NCI-H1417 treated with DMSO at 0.1 percent for 48 hours (cell line): ENCODE measurements around the gene KRT75.
"Not testable (repeated sequence)": the region's sequence is repeated elsewhere in the genome, so short reads cannot be mapped to it uniquely, and the experiment has no call there.

ENCODE experiments used
- DNase-seq: peaks from one replicate; lab custom pipeline; 2025; lab: John Stamatoyannopoulos, UW

The KRT75 gene

GRCh38 chr12:52434081-52434733, at the start of gene KRT75:
KRT75 (minus strand) TSS chr12:52434371; CDS start chr12:52434304, 67 bp downstream.
- DNase-seq: no peak

- DNase-seq: no peak
Measured at GRCh38 chr12:52480073-52480472, 45.9 kb upstream of the KRT75 start.

- no peak for DNase-seq
Measured at GRCh38 chr12:52477651-52478050, 43.5 kb upstream of the KRT75 start.

GRCh38 chr12:52474212-52474611, 40.0 kb upstream of the KRT75 start:
- no peak for DNase-seq

GRCh38 chr12:52473768-52474167, 39.6 kb upstream of the KRT75 start, which contains the start of gene KRT6C:
KRT6C (minus strand) TSS chr12:52473805; CDS start chr12:52473737, 68 bp downstream.
- no peak for DNase-seq

GRCh38 chr12:52469853-52470252, 35.7 kb upstream of the KRT75 start:
- no peak for DNase-seq

GRCh38 chr12:52464897-52465296, 30.7 kb upstream of the KRT75 start:
- DNase-seq: no peak

GRCh38 chr12:52461693-52462092, 27.5 kb upstream of the KRT75 start:
- no peak for DNase-seq

GRCh38 chr12:52458861-52459260, 24.7 kb upstream of the KRT75 start:
- no peak for DNase-seq

GRCh38 chr12:52455821-52456220, 21.6 kb upstream of the KRT75 start:
- DNase-seq: no peak

GRCh38 chr12:52454411-52455201, 20.4 kb upstream of the KRT75 start:
- no peak for DNase-seq

GRCh38 chr12:52452101-52452500, 17.9 kb upstream of the KRT75 start, which contains the start of gene KRT6B:
KRT6B (minus strand) TSS chr12:52452146; CDS start chr12:52452078, 68 bp downstream.
- DNase-seq: no peak

- no peak for DNase-seq
Measured at GRCh38 chr12:52448228-52448627, 14.1 kb upstream of the KRT75 start.

GRCh38 chr12:52447196-52447595, 13.0 kb upstream of the KRT75 start:
- not testable (repeated sequence) for DNase-seq

- DNase-seq: no peak
Measured at GRCh38 chr12:52446367-52447045, 12.3 kb upstream of the KRT75 start.

GRCh38 chr12:52445876-52446275, 11.7 kb upstream of the KRT75 start:
- no peak for DNase-seq

GRCh38 chr12:52444647-52445595, 10.8 kb upstream of the KRT75 start:
- DNase-seq: no peak

- no peak for DNase-seq
Measured at GRCh38 chr12:52443966-52444365, 9.8 kb upstream of the KRT75 start.

- no peak for DNase-seq
Measured at GRCh38 chr12:52442600-52443061, 8.5 kb upstream of the KRT75 start.

- DNase-seq: no peak
Measured at GRCh38 chr12:52441320-52441911, 7.2 kb upstream of the KRT75 start.

- DNase-seq: no peak
Measured at GRCh38 chr12:52440821-52441319, 6.7 kb upstream of the KRT75 start.
